B cell (primary cell): ENCODE results near the gene CDC42BPA. TPM values are rescaled to one million over a fixed set of nuclear protein-coding genes. Genes with fewer than 3 reads are reported as not detected.
"Not testable (repeated sequence)": the region's sequence is repeated elsewhere in the genome, so short reads cannot be mapped to it uniquely, and the experiment has no call there.

Source experiments
- ATAC-seq: fragments of 200-7000 bp; cut with Tn5 transposase; one replicate; pipeline ENCODE4 v1.10.0; 2021; ENCODE audit warnings: low read depth, mild to moderate bottlenecking, moderate number of reproducible peaks, moderate library complexity
- CTCF ChIA-PET: fragments of 350-600 bp; sonication (Branson Sonifier 250); formaldehyde crosslinking; loops from one replicate; lab custom pipeline; 2021; ENCODE audit warnings: antibody characterized with exemption, inconsistent platforms; lab: Charles Lee
- POLR2A ChIA-PET: fragments of 350-600 bp; sonication (Branson Sonifier 250); formaldehyde crosslinking; loops from one replicate; lab custom pipeline; 2021; ENCODE audit warnings: antibody characterized with exemption; lab: Charles Lee
- DNase-seq: peaks from one replicate; pipeline ENCODE4 v3.0.0; 2013
- H2AFZ ChIP-seq: 2 replicates; pipeline ENCODE4 v1.6.1; 2012; ENCODE audit warnings: mild to moderate bottlenecking, low read depth, low read length; ENCODE audit not compliant: insufficient read depth, poor library complexity, severe bottlenecking
- H3K27ac ChIP-seq, 2 donors: 1 replicate in 1 of 2; 2 replicates in 1 of 2; pipeline ENCODE4 v1.5.1; 2012 to 2013; ENCODE audit warnings: low read length in 2 of 2, mild to moderate bottlenecking in 2 of 2, moderate library complexity in 1 of 2
- H3K27me3 ChIP-seq, 4 experiments: fragments of 200-600 bp in 1 of 4; sonication (generic) in 1 of 4; replicated peaks in 1 of 4; 1 replicate in 2 of 4; 2 replicates in 2 of 4; pipeline versions ENCODE4 v1.6.1 to v1.7.0; 2013 to 2016; ENCODE audit warnings: low read length in 3 of 4, mild to moderate bottlenecking in 2 of 4, mixed read lengths in 1 of 4, moderate library complexity in 1 of 4; ENCODE audit not compliant: insufficient read depth in 4 of 4, control insufficient read depth in 3 of 4; ENCODE audit errors: control extremely low read depth in 1 of 4
- H3K36me3 ChIP-seq, 2 experiments: replicated peaks in 1 of 2; 1 replicate in 1 of 2; 2 replicates in 1 of 2; pipeline versions ENCODE4 v1.6.1 to v1.7.1; 2013; ENCODE audit warnings: low read length in 1 of 2; ENCODE audit not compliant: insufficient read depth in 2 of 2, control insufficient read depth in 1 of 2; ENCODE audit errors: control extremely low read depth in 1 of 2, extremely low read depth in 1 of 2
- H3K4me1 ChIP-seq, 2 donors: fragments of 200-600 bp in 1 of 2; sonication (generic) in 1 of 2; 1 replicate in 1 of 2; 2 replicates in 1 of 2; pipeline versions ENCODE4 v1.5.1 to v1.6.1; 2013 to 2017; ENCODE audit warnings: low read length in 2 of 2; ENCODE audit not compliant: control insufficient read depth in 2 of 2, insufficient read depth in 2 of 2
- H3K4me2 ChIP-seq: replicated peaks from 2 replicates; pipeline ENCODE3; 2012; ENCODE audit warnings: mild to moderate bottlenecking, low read depth, low read length; ENCODE audit not compliant: poor library complexity, severe bottlenecking
- H3K4me3 ChIP-seq, 5 experiments: fragments of 200-600 bp in 1 of 5; sonication (generic) in 1 of 5; 1 replicate in 3 of 5; 2 replicates in 2 of 5; pipeline versions ENCODE4 v1.5.1 to v1.7.0; 2011 to 2016; ENCODE audit warnings: low read length in 4 of 5, mild to moderate bottlenecking in 4 of 5, low read depth in 2 of 5, control low read depth in 1 of 5, moderate library complexity in 1 of 5; ENCODE audit not compliant: insufficient read depth in 1 of 5; ENCODE audit errors: control extremely low read depth in 1 of 5, extremely low read depth in 1 of 5
- H3K79me2 ChIP-seq: fragments of 200-600 bp; sonication (generic); one replicate; pipeline ENCODE4 v1.6.0; 2016; ENCODE audit warnings: low read length; ENCODE audit not compliant: control insufficient read depth, insufficient read depth
- H3K9ac ChIP-seq: fragments of 200-600 bp; sonication (generic); 2 replicates; pipeline ENCODE4 v1.6.1; 2017; ENCODE audit warnings: mild to moderate bottlenecking, low read length, moderate library complexity
- H3K9me3 ChIP-seq, 3 donors: one replicate each; pipeline versions ENCODE4 v1.6.1 to v1.7.1; 2013; ENCODE audit warnings: low read length in 2 of 3; ENCODE audit not compliant: control insufficient read depth in 2 of 3, insufficient read depth in 1 of 3; ENCODE audit errors: control extremely low read depth in 1 of 3
- H4K20me1 ChIP-seq: 2 replicates; pipeline ENCODE4 v1.6.0; 2012; ENCODE audit warnings: mild to moderate bottlenecking, low read length; ENCODE audit not compliant: insufficient read depth, control insufficient read depth, poor library complexity, severe bottlenecking
- H3K27ac Mint-ChIP-seq: one replicate; pipeline ENCODE4 v1.8.0; 2021; ENCODE audit warnings: mixed read lengths
- H3K27me3 Mint-ChIP-seq: one replicate; pipeline ENCODE4 v1.8.0; 2021; ENCODE audit warnings: mixed read lengths
- H3K4me1 Mint-ChIP-seq: one replicate; pipeline ENCODE4 v1.8.0; 2021; ENCODE audit warnings: mixed read lengths
- H3K4me3 Mint-ChIP-seq: one replicate; pipeline ENCODE4 v1.8.0; 2021; ENCODE audit warnings: mixed read lengths
- H3K9me3 Mint-ChIP-seq: one replicate; pipeline ENCODE4 v1.8.0; 2022; ENCODE audit warnings: mixed read lengths; ENCODE audit not compliant: insufficient read depth
- EZH2 ChIP-seq: IDR thresholded peaks from 2 replicates; pipeline ENCODE4 v1.6.1; 2012; ENCODE audit warnings: borderline replicate concordance, low read depth, mild to moderate bottlenecking, moderate library complexity, low read length; ENCODE audit not compliant: insufficient read depth, poor library complexity, severe bottlenecking
- WGBS: methylation state at CpG from one replicate; pipeline ENCODE4 v1.1.5; 2013; ENCODE audit warnings: missing lambda C conversion rate; ENCODE audit not compliant: insufficient coverage; 5-methylcytosine and 5-hydroxymethylcytosine counted together
- intact Hi-C: fragments of 100-400 bp; cut with micrococcal nuclease; formaldehyde crosslinking; loops from one replicate; pipeline ENCODE4 v1.10.0; 2022
- polyA plus RNA-seq: library from polyadenylated mRNA; depleted of rRNA; stranded (reverse); fragments of >200 nt; gene quantifications from 2 replicates; pipeline ENCODE4 v1.2.3, GENCODE V29; 2012
- total RNA-seq, 2 donors: library from RNA; stranded (reverse); fragments of 120-200 nt in 1 of 2; gene quantifications; 1 replicate in 1 of 2; 2 replicates in 1 of 2; pipeline versions ENCODE4 v1.2.3 to v1.2.4, GENCODE V29; 2013 to 2022
- TF ChIP-seq, protein P1 (sequence below): fragments of 200-600 bp; IDR thresholded peaks from one replicate; pipeline ENCODE4 v1.8.0; 2022; ENCODE audit warnings: antibody characterized with exemption, mild to moderate bottlenecking

The CDC42BPA gene
- total and polyA plus RNA-seq, 2 donors (not counting 1 experiment from before 2014, with no cell fraction given) = 0.04 to 0.69 TPM

DNA sequence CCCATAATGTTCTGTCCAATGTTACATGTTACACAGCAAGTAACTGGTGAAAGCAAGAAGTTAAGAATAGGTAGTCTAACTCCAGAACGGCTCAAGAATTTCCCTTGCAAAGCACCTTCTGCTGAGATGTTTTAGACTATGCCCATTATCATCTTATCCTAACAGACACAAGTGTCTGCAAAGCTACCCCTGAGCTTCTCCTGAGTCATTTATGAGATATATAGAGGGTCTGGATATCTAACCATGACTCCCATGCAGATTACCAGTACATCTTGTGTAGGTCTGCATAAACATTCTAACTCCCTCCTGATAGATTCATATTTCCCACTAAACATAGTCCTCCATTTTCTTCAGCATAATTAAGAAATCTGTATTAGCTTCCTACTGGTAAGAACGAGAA lies 206.5 kb downstream of the CDC42BPA start:
- WGBS = 100% methylated on average over 1 of the region's 2 CpGs
- Histone ChIP-seq H3K4me1 (no peaks in the 10 kb centered on the region), H3K9me3 (no peaks in the 10 kb centered on the region), H3K36me3 (no peaks in the 10 kb centered on the region), H2AFZ (no peak overlapping the region), H3K79me2 (no peaks in the 10 kb centered on the region), H3K4me2 (no peak overlapping the region), H3K9ac (no peak overlapping the region), H3K4me3 (no peak overlapping the region), H4K20me1 (no peaks in the 10 kb centered on the region), H3K27me3 (peaks cover 0 to 5% (median 0%) of the 10 kb centered on the region in 4 experiments), H3K27ac (no peak overlapping the region)
- Mint-ChIP-seq H3K27me3 (peaks cover 21% of the 10 kb centered on the region), H3K4me1 (no peaks in the 10 kb centered on the region), H3K27ac (no peak overlapping the region), H3K9me3 (no peaks in the 10 kb centered on the region), H3K4me3 (no peak overlapping the region)
- intact Hi-C loops = no loop called here
- no peak for TF ChIP-seq EZH2
- TF ChIP-seq, protein P1, sequence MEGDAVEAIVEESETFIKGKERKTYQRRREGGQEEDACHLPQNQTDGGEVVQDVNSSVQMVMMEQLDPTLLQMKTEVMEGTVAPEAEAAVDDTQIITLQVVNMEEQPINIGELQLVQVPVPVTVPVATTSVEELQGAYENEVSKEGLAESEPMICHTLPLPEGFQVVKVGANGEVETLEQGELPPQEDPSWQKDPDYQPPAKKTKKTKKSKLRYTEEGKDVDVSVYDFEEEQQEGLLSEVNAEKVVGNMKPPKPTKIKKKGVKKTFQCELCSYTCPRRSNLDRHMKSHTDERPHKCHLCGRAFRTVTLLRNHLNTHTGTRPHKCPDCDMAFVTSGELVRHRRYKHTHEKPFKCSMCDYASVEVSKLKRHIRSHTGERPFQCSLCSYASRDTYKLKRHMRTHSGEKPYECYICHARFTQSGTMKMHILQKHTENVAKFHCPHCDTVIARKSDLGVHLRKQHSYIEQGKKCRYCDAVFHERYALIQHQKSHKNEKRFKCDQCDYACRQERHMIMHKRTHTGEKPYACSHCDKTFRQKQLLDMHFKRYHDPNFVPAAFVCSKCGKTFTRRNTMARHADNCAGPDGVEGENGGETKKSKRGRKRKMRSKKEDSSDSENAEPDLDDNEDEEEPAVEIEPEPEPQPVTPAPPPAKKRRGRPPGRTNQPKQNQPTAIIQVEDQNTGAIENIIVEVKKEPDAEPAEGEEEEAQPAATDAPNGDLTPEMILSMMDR = no peak
- ATAC-seq = no peak
- no peak for DNase-seq
- POLR2A ChIA-PET = no interaction called here
- CTCF ChIA-PET = no interaction called here

DNA sequence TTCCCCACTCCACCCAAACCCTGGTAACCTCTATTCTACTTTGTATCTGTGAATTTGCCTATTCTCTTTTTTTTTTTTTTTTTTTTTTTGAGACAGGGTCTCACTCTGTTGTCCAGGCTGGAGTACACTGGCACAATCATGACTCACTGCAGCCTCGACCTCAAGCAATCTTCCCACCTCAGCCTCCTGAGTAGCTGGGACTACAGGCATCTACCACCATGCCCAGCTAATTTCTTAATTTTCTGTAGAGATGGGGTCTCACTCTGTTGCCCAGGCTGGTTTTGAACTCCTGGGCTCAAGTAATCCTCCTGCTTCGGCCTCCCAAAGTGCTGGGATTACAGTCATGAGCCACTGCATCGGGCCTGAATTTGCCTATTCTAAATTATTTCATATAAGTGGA lies 213.0 kb downstream of the CDC42BPA start:
- H3K27ac Mint-ChIP-seq, H3K27ac ChIP-seq, H3K9me3 Mint-ChIP-seq, intact Hi-C loops, DNase-seq, H3K36me3 ChIP-seq, POLR2A ChIA-PET, H3K4me3 Mint-ChIP-seq, H3K9me3 ChIP-seq, H4K20me1 ChIP-seq, CTCF ChIA-PET, H3K4me1 ChIP-seq, H3K4me3 ChIP-seq, ATAC-seq, H2AFZ ChIP-seq, H3K27me3 ChIP-seq, H3K4me2 ChIP-seq, H3K4me1 Mint-ChIP-seq, H3K79me2 ChIP-seq, H3K9ac ChIP-seq: not testable (repeated sequence)
- peaks cover 14% of the 10 kb centered on the region for H3K27me3 Mint-ChIP-seq
- no CpG with 5 or more reads among the region's 3 CpGs for WGBS
